GM12892 (cell line): ENCODE data around the gene FAM184B. TPM values are rescaled to one million over a fixed set of nuclear protein-coding genes. Genes with fewer than 3 reads are reported as not detected.

Source experiments
- DNase-seq: peaks from one replicate; pipeline ENCODE4 v3.0.0; 2011; ENCODE audit not compliant: insufficient read length
- FAIRE-seq: peaks from 2 replicates; lab custom pipeline; 2011; peaks lifted over from hg19 to GRCh38; lab: Jason Lieb, UNC
- POLR2A ChIP-seq: IDR thresholded peaks from 2 replicates; pipeline ENCODE4 v1.6.1; 2011; ENCODE audit warnings: low read depth, low read length, control low read depth
- POLR2AphosphoS5 ChIP-seq: IDR thresholded peaks from 2 replicates; pipeline ENCODE4 v1.6.1; 2011; ENCODE audit warnings: low read depth, low read length, control low read depth
- TAF1 ChIP-seq: IDR thresholded peaks from 2 replicates; pipeline ENCODE4 v1.6.1; 2011; ENCODE audit warnings: low read depth, mild to moderate bottlenecking, control low read depth, low read length, borderline replicate concordance
- polyA plus RNA-seq: library from polyadenylated mRNA; unstranded; fragments of >200 nt; gene quantifications from one replicate; pipeline ENCODE4 v1.2.1, GENCODE V29; 2012; ENCODE audit warnings: missing spikeins, inconsistent platforms; ENCODE audit not compliant: missing spikeins

The FAM184B gene
- not detected for polyA plus RNA-seq

- FAIRE-seq, result no peak
- TF ChIP-seq POLR2AphosphoS5 (no peak), TAF1 (no peak), POLR2A (no peak)
- no peak for DNase-seq
Measured at GRCh38 chr4:17781300-17782287, at the start of gene FAM184B. Gene FAM184B (minus strand): TSS chr4:17781621. CDS start chr4:17781299, 322 bp downstream.

- no peak for TF ChIP-seq POLR2AphosphoS5
- no peak for FAIRE-seq
- DNase-seq, result no peak
Measured at GRCh38 chr4:17823871-17824669, 42.6 kb upstream of the FAM184B start.

GRCh38 chr4:17817027-17817426 lies 35.6 kb upstream of the FAM184B start:
- TF ChIP-seq POLR2A, result no peak
- FAIRE-seq, result peak; percentile 79
- DNase-seq, result no peak

- no peak for TF ChIP-seq POLR2A
- TF ChIP-seq POLR2AphosphoS5, result no peak
- no peak for TF ChIP-seq TAF1
- DNase-seq (no peak), FAIRE-seq (no peak)
Measured at GRCh38 chr4:17816142-17816541, 34.7 kb upstream of the FAM184B start.

GRCh38 chr4:17814140-17814539 lies 32.7 kb upstream of the FAM184B start:
- DNase-seq (no peak), FAIRE-seq (peak; percentile 67)
- no peak for TF ChIP-seq POLR2AphosphoS5

- TF ChIP-seq POLR2AphosphoS5 (no peak), POLR2A (no peak), TAF1 (no peak)
- FAIRE-seq, result no peak
- DNase-seq, result no peak
Measured at GRCh38 chr4:17812801-17813200, 31.4 kb upstream of the FAM184B start.

- no peak for DNase-seq
- TF ChIP-seq POLR2AphosphoS5 (no peak), TAF1 (no peak), POLR2A (no peak)
- FAIRE-seq, result no peak
Measured at GRCh38 chr4:17812125-17812524, 30.7 kb upstream of the FAM184B start.

GRCh38 chr4:17811078-17811603 lies 29.7 kb upstream of the FAM184B start:
- DNase-seq, result no peak
- FAIRE-seq, result no peak
- TF ChIP-seq POLR2AphosphoS5, result no peak
- no peak for TF ChIP-seq TAF1
- TF ChIP-seq POLR2A, result no peak

- peak; percentile 86 for TF ChIP-seq TAF1
- TF ChIP-seq POLR2AphosphoS5, result peak; percentile 97
- TF ChIP-seq POLR2A, result peak; percentile 97
- FAIRE-seq, result peak; percentile 100
- DNase-seq, result peak; percentile 73
Measured at GRCh38 chr4:17810260-17811077, 29.0 kb upstream of the FAM184B start, which contains the start of the genes DCAF16 and NCAPG. Gene DCAF16 (minus strand): TSS chr4:17810757. CDS start chr4:17804141, 6,616 bp downstream. Gene NCAPG (plus strand): TSS chr4:17810979. CDS start chr4:17811078, 99 bp downstream.

GRCh38 chr4:17809667-17810066 lies 28.2 kb upstream of the FAM184B start:
- DNase-seq (no peak), FAIRE-seq (no peak)
- TF ChIP-seq TAF1 (no peak), POLR2AphosphoS5 (no peak), POLR2A (no peak)

GRCh38 chr4:17807446-17807845 lies 26.0 kb upstream of the FAM184B start:
- no peak for DNase-seq
- no peak for TF ChIP-seq POLR2AphosphoS5
- TF ChIP-seq POLR2A, result no peak
- no peak for TF ChIP-seq TAF1
- no peak for FAIRE-seq
